ENCODE measurements around the gene CCDC33.

Gene CCDC33

DNA sequence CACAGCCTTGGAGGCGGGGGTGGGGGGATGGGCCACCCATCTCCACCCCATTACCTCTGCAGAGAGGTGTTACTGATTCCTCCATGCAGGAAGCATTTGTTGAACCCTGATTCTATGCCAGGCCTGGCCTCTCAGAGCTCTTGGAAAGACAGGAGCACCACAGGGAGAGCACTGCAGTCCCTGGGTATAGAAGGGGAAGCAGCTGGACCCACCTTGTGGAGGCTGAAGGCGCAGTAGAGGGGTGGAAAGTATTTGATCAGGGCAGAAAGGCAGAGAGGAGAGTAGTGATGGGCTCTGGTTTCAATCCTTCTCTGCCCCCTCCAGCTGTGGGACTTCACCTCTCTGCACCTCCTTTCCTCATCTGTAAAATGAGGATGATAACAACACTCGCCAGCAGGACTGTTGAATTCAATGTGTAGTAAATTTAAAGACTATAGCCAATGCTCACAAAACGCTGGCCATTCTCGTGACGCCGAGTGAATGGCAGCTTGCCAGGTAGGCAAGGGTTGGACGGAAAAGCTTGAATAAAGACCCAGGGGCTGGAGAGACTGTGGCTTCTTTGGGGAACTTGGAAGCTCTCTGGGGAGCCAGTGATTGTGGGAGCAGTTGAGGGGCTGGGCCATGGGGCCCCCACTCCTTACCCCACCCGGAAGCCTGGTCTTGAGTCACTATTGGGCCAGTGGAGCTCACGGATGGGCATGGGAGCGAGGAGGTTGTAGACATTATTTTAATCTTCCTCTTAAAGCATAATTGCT, 8.0 kb upstream of the CCDC33 start:
- no peak overlapping the region for H3K27ac ChIP-seq
- no peaks in the 10 kb centered on the region for H3K36me3 ChIP-seq
- intact Hi-C loops (cut with DNase I; ENCODE audit: low total_unique reads): no loop called here
- TF ChIP-seq, protein P1, sequence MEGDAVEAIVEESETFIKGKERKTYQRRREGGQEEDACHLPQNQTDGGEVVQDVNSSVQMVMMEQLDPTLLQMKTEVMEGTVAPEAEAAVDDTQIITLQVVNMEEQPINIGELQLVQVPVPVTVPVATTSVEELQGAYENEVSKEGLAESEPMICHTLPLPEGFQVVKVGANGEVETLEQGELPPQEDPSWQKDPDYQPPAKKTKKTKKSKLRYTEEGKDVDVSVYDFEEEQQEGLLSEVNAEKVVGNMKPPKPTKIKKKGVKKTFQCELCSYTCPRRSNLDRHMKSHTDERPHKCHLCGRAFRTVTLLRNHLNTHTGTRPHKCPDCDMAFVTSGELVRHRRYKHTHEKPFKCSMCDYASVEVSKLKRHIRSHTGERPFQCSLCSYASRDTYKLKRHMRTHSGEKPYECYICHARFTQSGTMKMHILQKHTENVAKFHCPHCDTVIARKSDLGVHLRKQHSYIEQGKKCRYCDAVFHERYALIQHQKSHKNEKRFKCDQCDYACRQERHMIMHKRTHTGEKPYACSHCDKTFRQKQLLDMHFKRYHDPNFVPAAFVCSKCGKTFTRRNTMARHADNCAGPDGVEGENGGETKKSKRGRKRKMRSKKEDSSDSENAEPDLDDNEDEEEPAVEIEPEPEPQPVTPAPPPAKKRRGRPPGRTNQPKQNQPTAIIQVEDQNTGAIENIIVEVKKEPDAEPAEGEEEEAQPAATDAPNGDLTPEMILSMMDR (IDR thresholded peaks at IDR 0.05): no peak
- H3K9me3 ChIP-seq: no peaks in the 10 kb centered on the region
- no peak for DNase-seq
- peaks cover 0 to 36% of the 10 kb centered on the region in 2 donors for H3K27me3 ChIP-seq
- no peak overlapping the region for H3K4me3 ChIP-seq
- H3K4me1 ChIP-seq: peaks cover 0 to 8% (median 4%) of the 10 kb centered on the region in 4 donors

DNA sequence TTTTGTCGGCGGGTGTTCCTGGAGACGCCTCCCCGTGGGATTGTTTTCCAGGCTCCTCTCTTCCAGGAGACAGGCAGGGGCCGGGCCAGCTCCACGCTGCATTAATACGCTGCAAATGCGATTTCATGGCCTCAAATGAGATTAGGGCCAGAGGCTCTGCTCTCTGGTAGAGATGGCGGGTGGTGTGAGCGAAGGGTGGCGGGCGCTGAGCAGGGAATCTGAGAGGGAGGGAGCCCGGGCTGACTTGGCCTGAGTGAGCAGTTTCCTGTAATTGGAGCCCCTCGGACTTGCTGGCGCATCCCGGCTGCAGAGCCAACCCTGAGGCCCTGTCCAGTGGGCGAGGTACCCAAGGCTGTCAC, 7.4 kb upstream of the CCDC33 start:
- peaks cover 0 to 8% (median 4%) of the 10 kb centered on the region in 4 donors for H3K4me1 ChIP-seq
- TF ChIP-seq, protein P1 (IDR thresholded peaks at IDR 0.05): no peak
- no peak overlapping the region for H3K4me3 ChIP-seq
- intact Hi-C loops (cut with DNase I; ENCODE audit: low total_unique reads): no loop called here
- H3K9me3 ChIP-seq: no peaks in the 10 kb centered on the region
- H3K36me3 ChIP-seq: no peaks in the 10 kb centered on the region
- DNase-seq: no peak
- no peak overlapping the region for H3K27ac ChIP-seq
- peaks cover 0 to 33% of the 10 kb centered on the region in 2 donors for H3K27me3 ChIP-seq

DNA sequence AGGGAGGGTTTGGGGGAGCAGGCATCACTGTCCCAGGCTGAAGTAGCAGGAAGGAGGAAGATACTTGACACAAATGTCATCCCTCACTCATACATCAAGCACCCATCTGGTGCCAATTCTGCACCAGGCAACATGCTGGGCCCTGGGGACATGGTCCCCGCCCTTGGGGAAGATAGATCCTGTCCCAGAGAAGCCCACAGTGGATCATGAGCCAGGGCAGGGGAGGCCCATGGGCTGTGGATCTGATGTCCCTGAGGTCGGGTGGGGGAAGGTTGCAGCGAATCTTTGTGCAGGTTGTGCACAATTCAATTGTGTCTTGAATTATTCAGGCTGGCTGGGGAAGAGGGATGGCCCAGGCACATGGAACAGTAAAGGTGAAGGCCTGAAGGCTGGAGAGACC, 6.4 kb upstream of the CCDC33 start:
- no peak overlapping the region for H3K27ac ChIP-seq
- H3K9me3 ChIP-seq: no peaks in the 10 kb centered on the region
- no peaks in the 10 kb centered on the region for H3K36me3 ChIP-seq
- peaks cover 0 to 26% of the 10 kb centered on the region in 2 donors for H3K27me3 ChIP-seq
- H3K4me1 ChIP-seq: peaks cover 0 to 8% (median 4%) of the 10 kb centered on the region in 4 donors
- TF ChIP-seq, protein P1 (IDR thresholded peaks at IDR 0.05): no peak
- no peak for DNase-seq
- H3K4me3 ChIP-seq: no peak overlapping the region
- intact Hi-C loops (cut with DNase I; ENCODE audit: low total_unique reads): no loop called here

DNA sequence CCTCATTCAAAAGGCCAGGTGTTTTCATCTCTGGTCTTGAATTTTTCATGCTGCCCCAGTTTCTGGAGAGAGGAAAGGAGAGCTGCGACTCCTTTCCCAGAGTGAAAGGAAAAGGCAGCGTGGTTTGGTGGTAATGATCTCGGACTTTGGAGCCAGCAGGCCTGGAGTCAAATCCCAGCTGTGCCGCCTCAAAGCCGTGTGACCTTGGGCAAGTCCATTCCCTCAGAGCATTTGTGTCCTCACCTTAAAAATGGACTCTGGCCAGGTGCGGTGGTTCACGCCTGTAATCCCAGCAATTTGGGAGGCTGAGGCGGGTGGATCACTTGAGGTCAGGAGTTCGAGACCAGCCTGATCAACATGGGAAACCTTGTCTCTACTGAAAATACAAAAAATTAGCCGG, 4.7 kb upstream of the CCDC33 start:
- H3K4me1 ChIP-seq: peaks cover 0 to 8% (median 4%) of the 10 kb centered on the region in 4 donors
- intact Hi-C loops (cut with DNase I; ENCODE audit: low total_unique reads): no loop called here
- H3K36me3 ChIP-seq: no peaks in the 10 kb centered on the region
- H3K27me3 ChIP-seq: peaks cover 0 to 20% of the 10 kb centered on the region in 2 donors
- H3K9me3 ChIP-seq: no peaks in the 10 kb centered on the region
- TF ChIP-seq, protein P1 (IDR thresholded peaks at IDR 0.05): no peak
- no peak for DNase-seq
- H3K27ac ChIP-seq: no peak overlapping the region
- H3K4me3 ChIP-seq: no peak overlapping the region

DNA sequence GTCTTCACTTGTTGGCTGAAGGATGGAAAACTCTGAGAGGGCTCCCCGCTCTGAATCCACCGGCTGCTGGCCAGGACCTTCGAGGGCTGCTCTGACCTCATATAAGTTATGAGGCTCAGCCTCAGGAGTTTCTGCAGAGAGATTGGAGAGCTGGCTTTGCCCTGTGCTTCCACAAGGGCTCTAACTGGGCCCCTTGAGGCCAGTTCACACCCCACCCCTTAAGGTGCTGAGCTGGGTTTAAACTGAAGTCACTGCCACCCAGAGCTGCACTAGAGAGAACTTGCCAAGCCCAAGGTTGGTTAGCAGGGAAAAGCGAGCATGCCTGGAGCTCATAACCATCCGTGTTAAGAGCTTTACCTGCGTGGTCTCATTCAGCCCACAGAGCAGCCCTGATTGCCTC, 2.8 kb upstream of the CCDC33 start:
- Histone ChIP-seq H3K27me3 (peaks cover 0 to 20% of the 10 kb centered on the region in 2 donors), H3K36me3 (no peaks in the 10 kb centered on the region), H3K4me1 (peaks cover 0 to 6% (median 3%) of the 10 kb centered on the region in 4 donors), H3K27ac (no peak overlapping the region), H3K4me3 (no peak overlapping the region), H3K9me3 (no peaks in the 10 kb centered on the region)
- TF ChIP-seq, protein P1 (IDR thresholded peaks at IDR 0.05): no peak
- intact Hi-C loops (cut with DNase I; ENCODE audit: low total_unique reads): no loop called here
- DNase-seq: no peak

Measured in tibial artery (tissue), 4 donors.